Panc1 (cell line): ENCODE measurements around the gene ABTB2. TPM values are rescaled to one million over a fixed set of nuclear protein-coding genes. Genes with fewer than 3 reads are reported as not detected.

Experiments used
- ATAC-seq: fragments of 200-7000 bp; cut with Tn5 transposase; 2 replicates; pipeline ENCODE4 v1.9.1; 2020; ENCODE audit warnings: mild to moderate bottlenecking, moderate library complexity
- BruUV-seq: library from RNA; stranded (reverse); fragments of 400-500 nt; replicated peaks from 2 replicates; lab custom pipeline; 2021; lab: Mats Ljungman, UMichigan
- CTCF ChIA-PET: fragments of 300-600 bp; sonication (Branson Sonifier 250); formaldehyde crosslinking; loops from one replicate; lab custom pipeline; 2022; ENCODE audit warnings: antibody characterized with exemption; lab: Charles Lee
- POLR2A ChIA-PET: fragments of 300-600 bp; sonication (Branson Sonifier 250); formaldehyde crosslinking; loops from one replicate; lab custom pipeline; 2022; ENCODE audit warnings: antibody characterized with exemption; lab: Charles Lee
- DNase-seq: peaks from one replicate; pipeline ENCODE4 v3.0.0-alpha.2; 2010; ENCODE audit warnings: low read depth, low spot score
- H3K27ac ChIP-seq: 2 replicates; pipeline ENCODE4 v1.5.1; 2011; ENCODE audit warnings: mild to moderate bottlenecking, low read length, inconsistent platforms
- H3K27me3 ChIP-seq: fragments of 200-500 bp; sonication (Bioruptor generic); 2 replicates; pipeline ENCODE4 v1.6.0; 2014; ENCODE audit warnings: low read length, inconsistent platforms; ENCODE audit not compliant: control insufficient read depth, insufficient read depth
- H3K36me3 ChIP-seq: fragments of 200-500 bp; sonication (Bioruptor generic); 2 replicates; pipeline ENCODE4 v1.5.1; 2014; ENCODE audit warnings: inconsistent platforms, mild to moderate bottlenecking, low read length, moderate library complexity; ENCODE audit not compliant: control insufficient read depth, insufficient read depth
- H3K4me1 ChIP-seq: 2 replicates; pipeline ENCODE4 v1.5.1; 2011; ENCODE audit warnings: inconsistent platforms, mild to moderate bottlenecking, low read length, moderate library complexity; ENCODE audit not compliant: control insufficient read depth, insufficient read depth
- H3K4me3 ChIP-seq, 2 experiments: 2 replicates each; pipeline ENCODE4 v1.5.1; 2011 to 2012; ENCODE audit warnings: low read depth in 2 of 2, low read length in 2 of 2, mild to moderate bottlenecking in 2 of 2, inconsistent platforms in 1 of 2, moderate library complexity in 1 of 2
- H3K9me3 ChIP-seq: fragments of 200-500 bp; sonication (Bioruptor generic); 2 replicates; pipeline ENCODE4 v1.5.1; 2014; ENCODE audit warnings: low read depth, mild to moderate bottlenecking, inconsistent platforms, low read length, moderate library complexity; ENCODE audit not compliant: control insufficient read depth, insufficient read depth
- POLR2AphosphoS5 ChIP-seq: IDR thresholded peaks from 2 replicates; pipeline ENCODE4 v1.6.1; 2012; ENCODE audit warnings: mild to moderate bottlenecking, low read depth, low read length, moderate library complexity
- SIN3A ChIP-seq: IDR thresholded peaks from 2 replicates; pipeline ENCODE4 v1.6.1; 2012; ENCODE audit warnings: low read depth, mild to moderate bottlenecking, low read length, moderate library complexity, borderline replicate concordance; ENCODE audit not compliant: insufficient read depth
- TCF7L2 ChIP-seq: IDR thresholded peaks from 2 replicates; pipeline ENCODE4 v1.6.1; 2011; ENCODE audit warnings: mild to moderate bottlenecking, low read depth, low read length, inconsistent platforms
- in situ Hi-C: cut with HindIII; loops from 2 replicates; pipeline ENCODE4 v1.10.0; 2016; ENCODE audit warnings: low sequenced_read_pairs, low pct_unique_long_range_greater_than_20kb
- intact Hi-C: fragments of 100-400 bp; cut with micrococcal nuclease; formaldehyde crosslinking; loops from one replicate; pipeline ENCODE4 v1.10.0; 2022; ENCODE audit not compliant: unreplicated experiment
- total RNA-seq: library from RNA; stranded (reverse); gene quantifications from one replicate; pipeline ENCODE4 v1.2.1, GENCODE V29; 2021; ENCODE audit not compliant: unreplicated experiment
- TF ChIP-seq, protein P1 (sequence below), 2 experiments: IDR thresholded peaks; 2 replicates each; pipeline ENCODE4 v1.6.1; 2011 to 2012; ENCODE audit warnings: low read depth in 2 of 2, control low read depth in 1 of 2, low read length in 1 of 2, mild to moderate bottlenecking in 1 of 2, moderate library complexity in 1 of 2; ENCODE audit not compliant: insufficient read depth in 1 of 2
- TF ChIP-seq, protein P2 (sequence below): fragments of 450-650 bp; IDR thresholded peaks from 2 replicates; pipeline ENCODE4 v1.5.1; 2017; ENCODE audit warnings: mild to moderate bottlenecking

ABTB2 gene
- total RNA-seq, 1 experiment from 2014 or later, result 22.7 TPM

DNA sequence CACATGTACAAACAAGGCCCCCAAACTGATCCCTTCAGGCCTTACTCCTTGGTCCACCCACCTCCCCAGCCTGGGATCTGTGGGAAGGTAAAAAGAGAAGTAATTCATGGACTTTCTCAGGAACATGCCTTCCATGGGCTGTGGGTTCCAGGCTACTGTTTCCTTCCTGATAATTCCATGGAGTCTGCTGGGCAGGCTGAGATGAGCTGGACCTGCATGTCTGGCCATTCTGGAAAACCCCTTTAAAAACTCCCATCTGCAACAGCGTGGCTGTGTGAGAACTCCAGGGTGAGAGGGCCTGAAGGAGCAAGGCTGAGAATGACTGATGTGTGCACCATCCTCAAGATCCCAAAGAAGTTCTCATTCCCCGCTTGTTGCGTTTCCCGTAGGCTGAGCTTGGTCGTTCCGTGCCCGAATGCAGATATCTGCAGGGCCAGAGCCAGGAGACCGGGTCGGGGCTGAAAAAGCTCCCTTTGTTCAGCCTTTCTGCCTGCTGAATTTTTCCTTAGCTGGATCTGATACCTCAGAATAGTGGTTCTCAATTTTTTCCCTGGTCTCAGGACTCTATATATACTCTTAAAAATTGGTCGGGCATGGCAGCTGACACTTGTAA, 179.5 kb downstream of the ABTB2 start:
- no peaks in the 10 kb centered on the region for H3K9me3 ChIP-seq
- in situ Hi-C loops (no loop called here), intact Hi-C loops (no loop called here)
- DNase-seq (no peak), ATAC-seq (no peak)
- CTCF ChIA-PET, result no interaction called here
- H3K36me3 ChIP-seq, result no peaks in the 10 kb centered on the region
- no peaks in the 10 kb centered on the region for H3K27me3 ChIP-seq
- POLR2A ChIA-PET, result no interaction called here
- no peak overlapping the region for H3K27ac ChIP-seq
- H3K4me1 ChIP-seq, result peaks cover 18% of the 10 kb centered on the region
- no peak overlapping the region for H3K4me3 ChIP-seq
- no TSS peak for BruUV-seq
- TF ChIP-seq, protein P1, sequence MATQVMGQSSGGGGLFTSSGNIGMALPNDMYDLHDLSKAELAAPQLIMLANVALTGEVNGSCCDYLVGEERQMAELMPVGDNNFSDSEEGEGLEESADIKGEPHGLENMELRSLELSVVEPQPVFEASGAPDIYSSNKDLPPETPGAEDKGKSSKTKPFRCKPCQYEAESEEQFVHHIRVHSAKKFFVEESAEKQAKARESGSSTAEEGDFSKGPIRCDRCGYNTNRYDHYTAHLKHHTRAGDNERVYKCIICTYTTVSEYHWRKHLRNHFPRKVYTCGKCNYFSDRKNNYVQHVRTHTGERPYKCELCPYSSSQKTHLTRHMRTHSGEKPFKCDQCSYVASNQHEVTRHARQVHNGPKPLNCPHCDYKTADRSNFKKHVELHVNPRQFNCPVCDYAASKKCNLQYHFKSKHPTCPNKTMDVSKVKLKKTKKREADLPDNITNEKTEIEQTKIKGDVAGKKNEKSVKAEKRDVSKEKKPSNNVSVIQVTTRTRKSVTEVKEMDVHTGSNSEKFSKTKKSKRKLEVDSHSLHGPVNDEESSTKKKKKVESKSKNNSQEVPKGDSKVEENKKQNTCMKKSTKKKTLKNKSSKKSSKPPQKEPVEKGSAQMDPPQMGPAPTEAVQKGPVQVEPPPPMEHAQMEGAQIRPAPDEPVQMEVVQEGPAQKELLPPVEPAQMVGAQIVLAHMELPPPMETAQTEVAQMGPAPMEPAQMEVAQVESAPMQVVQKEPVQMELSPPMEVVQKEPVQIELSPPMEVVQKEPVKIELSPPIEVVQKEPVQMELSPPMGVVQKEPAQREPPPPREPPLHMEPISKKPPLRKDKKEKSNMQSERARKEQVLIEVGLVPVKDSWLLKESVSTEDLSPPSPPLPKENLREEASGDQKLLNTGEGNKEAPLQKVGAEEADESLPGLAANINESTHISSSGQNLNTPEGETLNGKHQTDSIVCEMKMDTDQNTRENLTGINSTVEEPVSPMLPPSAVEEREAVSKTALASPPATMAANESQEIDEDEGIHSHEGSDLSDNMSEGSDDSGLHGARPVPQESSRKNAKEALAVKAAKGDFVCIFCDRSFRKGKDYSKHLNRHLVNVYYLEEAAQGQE (IDR thresholded peaks at IDR 0.05; ENCODE audit: insufficient read depth in 1 of 2, low read depth in 2 of 2, low read length in 1 of 2), result no peak

DNA sequence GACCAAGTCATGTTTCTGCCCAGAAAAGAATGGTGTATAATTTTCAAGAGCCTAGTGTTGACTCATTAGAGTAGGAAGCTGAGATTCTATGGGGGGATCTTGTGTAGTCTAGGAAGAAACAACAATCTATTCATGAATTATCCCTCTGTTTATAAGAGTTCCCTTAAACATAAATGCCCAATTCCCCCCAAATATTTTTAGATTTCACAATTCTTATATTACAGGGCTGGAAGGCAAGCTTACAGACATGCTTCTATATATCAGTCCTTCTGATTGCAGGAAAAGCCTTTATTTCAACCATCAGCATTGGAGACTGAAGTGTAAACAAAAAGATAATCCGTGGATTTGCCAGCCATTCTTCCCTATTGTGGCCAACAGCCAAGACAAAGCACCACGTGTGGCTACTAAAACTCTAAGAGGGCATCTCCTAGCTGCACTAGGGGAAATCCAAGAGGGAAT, 181.0 kb downstream of the ABTB2 start:
- no peak for ATAC-seq
- no peak overlapping the region for H3K27ac ChIP-seq
- in situ Hi-C loops, result no loop called here
- peaks cover 18% of the 10 kb centered on the region for H3K4me1 ChIP-seq
- POLR2A ChIA-PET, result no interaction called here
- TF ChIP-seq, protein P1 (IDR thresholded peaks at IDR 0.05; ENCODE audit: insufficient read depth in 1 of 2, low read depth in 2 of 2, low read length in 1 of 2), result no peak
- no peak for TF ChIP-seq POLR2AphosphoS5
- TF ChIP-seq TCF7L2, result no peak
- TF ChIP-seq, protein P2, sequence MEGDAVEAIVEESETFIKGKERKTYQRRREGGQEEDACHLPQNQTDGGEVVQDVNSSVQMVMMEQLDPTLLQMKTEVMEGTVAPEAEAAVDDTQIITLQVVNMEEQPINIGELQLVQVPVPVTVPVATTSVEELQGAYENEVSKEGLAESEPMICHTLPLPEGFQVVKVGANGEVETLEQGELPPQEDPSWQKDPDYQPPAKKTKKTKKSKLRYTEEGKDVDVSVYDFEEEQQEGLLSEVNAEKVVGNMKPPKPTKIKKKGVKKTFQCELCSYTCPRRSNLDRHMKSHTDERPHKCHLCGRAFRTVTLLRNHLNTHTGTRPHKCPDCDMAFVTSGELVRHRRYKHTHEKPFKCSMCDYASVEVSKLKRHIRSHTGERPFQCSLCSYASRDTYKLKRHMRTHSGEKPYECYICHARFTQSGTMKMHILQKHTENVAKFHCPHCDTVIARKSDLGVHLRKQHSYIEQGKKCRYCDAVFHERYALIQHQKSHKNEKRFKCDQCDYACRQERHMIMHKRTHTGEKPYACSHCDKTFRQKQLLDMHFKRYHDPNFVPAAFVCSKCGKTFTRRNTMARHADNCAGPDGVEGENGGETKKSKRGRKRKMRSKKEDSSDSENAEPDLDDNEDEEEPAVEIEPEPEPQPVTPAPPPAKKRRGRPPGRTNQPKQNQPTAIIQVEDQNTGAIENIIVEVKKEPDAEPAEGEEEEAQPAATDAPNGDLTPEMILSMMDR, result no peak
- TF ChIP-seq SIN3A, result no peak
- no peak overlapping the region for H3K4me3 ChIP-seq
- CTCF ChIA-PET, result no interaction called here
- intact Hi-C loops, result no loop called here
- H3K9me3 ChIP-seq, result no peaks in the 10 kb centered on the region
- DNase-seq, result no peak
- H3K36me3 ChIP-seq, result no peaks in the 10 kb centered on the region
- no peaks in the 10 kb centered on the region for H3K27me3 ChIP-seq
- no TSS peak for BruUV-seq
